ENCODE results near the gene DTWD2. TPM values are rescaled to one million over a fixed set of nuclear protein-coding genes. Genes with fewer than 3 reads are reported as not detected.
"Not testable (repeated sequence)": the region's sequence is repeated elsewhere in the genome, so short reads cannot be mapped to it uniquely, and the experiment has no call there.

Gene DTWD2
- total RNA-seq, 1 donor from 2014 or later = 12.1 TPM

- intact Hi-C loops (cut with DNase I); DNase-seq (ENCODE audit: missing footprints); ATAC-seq: not testable (repeated sequence)
These were observed 24.0 kb downstream of the DTWD2 start for GRCh38 chr5:118964388-118964787.

- intact Hi-C loops (cut with DNase I) = no loop called here
- DNase-seq (ENCODE audit: missing footprints) = no peak
- no peak for ATAC-seq
These were observed 25.2 kb downstream of the DTWD2 start for GRCh38 chr5:118963169-118963568.

DNA sequence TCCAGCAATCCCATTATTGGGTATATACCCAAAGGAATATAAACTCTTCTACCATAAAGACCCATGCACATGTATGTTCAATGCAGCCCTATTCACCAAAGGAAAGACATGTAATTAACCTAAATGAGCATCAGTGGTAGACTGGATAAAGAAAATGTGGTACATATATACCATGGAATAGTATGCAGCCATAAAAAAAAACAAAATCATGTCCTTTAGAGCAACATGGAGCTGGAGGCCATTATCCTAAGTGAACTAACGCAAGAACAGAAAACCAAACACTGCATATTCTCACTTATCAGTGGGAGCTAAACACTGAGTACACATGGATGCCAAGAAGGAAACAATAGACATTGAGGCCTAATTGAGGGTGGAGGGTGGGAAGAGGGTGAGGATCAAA, 27.8 kb downstream of the DTWD2 start:
- intact Hi-C loops (cut with DNase I) = no loop called here
- DNase-seq (ENCODE audit: missing footprints) (no peak), ATAC-seq (no peak)

GRCh38 chr5:118956727-118957126, 31.6 kb downstream of the DTWD2 start:
- DNase-seq (ENCODE audit: missing footprints) (no peak), ATAC-seq (no peak)
- intact Hi-C loops (cut with DNase I) = no loop called here

DNA sequence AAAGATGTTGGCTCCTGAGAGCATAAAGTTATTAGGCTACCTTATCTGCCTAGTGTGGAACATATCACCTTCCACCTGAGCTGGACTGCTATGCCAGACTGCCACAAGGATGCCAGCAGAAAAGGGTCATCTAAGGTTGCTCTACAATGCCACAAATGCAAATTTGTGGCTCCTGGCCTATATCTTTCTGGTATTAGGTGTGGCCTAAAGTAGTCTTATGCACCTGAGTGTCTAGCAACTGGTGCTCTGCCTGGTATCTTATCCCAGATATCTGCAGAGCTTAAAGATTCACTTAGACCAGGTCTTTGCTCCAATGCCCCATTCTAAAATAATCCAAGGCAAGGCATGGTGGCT, 34.7 kb downstream of the DTWD2 start:
- intact Hi-C loops (cut with DNase I) = no loop called here
- ATAC-seq = no peak
- DNase-seq (ENCODE audit: missing footprints) = no peak

DNA sequence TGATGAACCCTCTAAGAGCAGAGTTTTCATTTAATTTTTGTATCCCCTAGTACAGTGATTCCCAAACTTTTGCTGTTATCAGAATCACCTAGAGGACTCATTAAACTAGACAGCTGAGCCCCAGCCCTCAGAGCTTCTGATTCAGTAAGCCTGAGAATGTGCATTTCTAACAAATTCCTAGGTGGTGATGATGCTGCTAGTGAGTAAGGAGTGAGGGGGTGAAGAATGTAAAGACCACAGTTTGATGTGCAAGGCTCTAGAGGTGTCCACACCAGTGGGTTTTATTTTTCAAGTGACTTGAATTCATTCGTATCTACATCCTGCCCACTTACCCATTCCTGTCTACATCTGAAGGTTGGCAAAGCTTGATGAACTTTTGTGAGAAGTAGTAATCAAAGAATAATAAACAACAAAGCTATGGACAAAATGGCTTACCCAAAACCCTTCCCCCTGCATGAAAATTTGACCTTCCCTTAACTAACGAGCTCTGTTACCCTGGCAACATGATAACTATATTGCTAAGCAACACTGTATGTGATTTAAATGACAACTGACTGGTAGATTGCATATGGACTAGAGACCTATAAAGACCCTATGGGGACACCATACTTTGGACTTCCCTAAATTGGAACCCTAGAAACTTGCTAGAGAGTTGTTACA, 35.2 kb downstream of the DTWD2 start:
- DNase-seq (ENCODE audit: missing footprints) (no peak), ATAC-seq (no peak)
- intact Hi-C loops (cut with DNase I) = no loop called here

DNA sequence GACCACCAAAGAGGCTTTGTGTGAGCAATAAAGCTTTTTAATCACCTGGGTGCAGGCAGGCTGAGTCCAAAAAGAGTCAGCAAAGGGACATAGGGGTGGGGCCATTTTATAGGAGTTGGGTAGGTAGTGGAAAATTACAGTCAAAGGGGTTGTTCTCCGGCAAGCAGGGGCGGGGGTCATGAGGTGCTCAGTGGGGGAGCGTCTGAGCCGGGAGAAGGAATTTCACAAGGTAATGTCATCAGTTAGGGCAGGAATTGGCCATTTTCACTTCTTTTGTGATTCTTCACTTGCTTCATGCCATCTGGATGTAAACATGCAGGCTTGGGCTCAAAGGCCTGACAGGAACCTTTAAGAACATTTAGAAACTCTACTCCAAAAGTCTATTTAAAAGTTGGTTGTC, 36.0 kb downstream of the DTWD2 start:
- intact Hi-C loops (cut with DNase I); DNase-seq (ENCODE audit: missing footprints); ATAC-seq: not testable (repeated sequence)

GRCh38 chr5:118950354-118950753, 38.0 kb downstream of the DTWD2 start:
- intact Hi-C loops (cut with DNase I); ATAC-seq; DNase-seq (ENCODE audit: missing footprints): not testable (repeated sequence)

- intact Hi-C loops (cut with DNase I) = no loop called here
- no peak for ATAC-seq
- DNase-seq (ENCODE audit: missing footprints) = no peak
These were observed 42.1 kb downstream of the DTWD2 start for GRCh38 chr5:118946138-118946800.

DNA sequence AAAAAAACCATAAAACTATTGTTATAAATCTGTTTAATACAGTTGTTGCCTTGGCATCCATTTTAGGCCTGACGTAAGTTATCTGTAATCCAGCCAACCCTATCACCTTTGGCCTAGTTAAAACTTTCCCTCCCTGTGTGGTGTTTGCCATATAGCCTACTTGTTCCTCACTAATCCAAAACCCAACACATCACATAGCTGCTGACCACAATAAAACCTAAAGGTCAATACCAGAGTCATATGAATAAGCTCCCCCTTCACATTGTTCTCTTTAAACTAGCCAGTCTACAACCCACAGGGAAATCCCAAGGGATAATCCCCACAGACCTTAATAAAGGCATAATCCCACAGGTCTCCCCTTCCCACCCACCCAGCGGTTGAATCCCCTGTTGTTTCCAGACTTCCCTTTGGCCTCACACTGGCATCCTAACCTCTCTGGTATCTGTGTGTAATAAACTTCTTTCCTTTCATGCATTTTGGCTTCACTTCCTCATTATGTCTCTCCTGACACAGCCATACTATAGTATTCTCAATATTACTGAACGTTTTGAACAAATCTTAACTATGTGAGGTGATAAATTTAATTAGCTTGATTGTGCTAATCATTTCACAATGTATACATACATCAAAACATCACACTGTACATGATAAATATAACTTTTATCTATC, 50.8 kb downstream of the DTWD2 start:
- ATAC-seq = no peak
- intact Hi-C loops (cut with DNase I) = no loop called here
- no peak for DNase-seq (ENCODE audit: missing footprints)

DNA sequence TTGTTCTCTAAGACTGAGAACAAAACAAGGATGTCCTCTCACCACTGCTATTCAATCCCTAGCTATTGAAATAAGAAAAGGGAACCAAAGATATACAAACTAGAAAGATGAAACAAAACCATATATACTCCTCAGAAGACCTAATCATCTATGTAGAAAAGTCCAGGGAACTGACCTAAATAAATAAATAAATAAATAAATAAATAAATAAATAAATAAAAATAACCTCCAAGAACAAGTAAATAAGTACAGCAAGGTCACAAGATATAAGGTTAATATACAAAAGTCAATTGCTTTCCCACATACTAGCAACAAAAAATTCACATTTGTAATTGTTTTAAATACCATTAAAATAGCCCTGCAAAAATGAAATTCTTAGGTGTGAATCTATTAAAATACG, 54.6 kb downstream of the DTWD2 start:
- intact Hi-C loops (cut with DNase I) = no loop called here
- DNase-seq (ENCODE audit: missing footprints) = no peak
- no peak for ATAC-seq

DNA sequence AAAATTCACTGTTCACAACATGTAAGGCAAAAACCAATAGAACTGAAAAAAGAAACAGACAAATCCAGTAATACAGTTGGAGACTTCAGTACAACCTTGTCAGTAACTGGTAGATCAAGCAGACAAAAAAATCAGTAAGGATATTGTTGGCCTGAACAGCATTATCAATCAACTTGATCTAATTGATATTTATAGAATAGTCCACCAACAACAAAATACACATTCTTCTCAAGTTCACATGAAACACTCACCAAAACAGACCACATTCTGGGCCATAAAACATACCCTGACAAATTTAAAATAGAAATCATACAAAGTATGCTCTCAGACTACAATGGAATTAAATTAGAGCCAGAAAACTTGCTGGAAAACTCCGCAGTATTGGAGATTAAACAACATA, 56.8 kb downstream of the DTWD2 start:
- intact Hi-C loops (cut with DNase I) = no loop called here
- DNase-seq (ENCODE audit: missing footprints) (no peak), ATAC-seq (no peak)

GRCh38 chr5:118924006-118924389, 64.3 kb downstream of the DTWD2 start:
- ATAC-seq = no peak
- intact Hi-C loops (cut with DNase I) = no loop called here
- no peak for DNase-seq (ENCODE audit: missing footprints)

DNA sequence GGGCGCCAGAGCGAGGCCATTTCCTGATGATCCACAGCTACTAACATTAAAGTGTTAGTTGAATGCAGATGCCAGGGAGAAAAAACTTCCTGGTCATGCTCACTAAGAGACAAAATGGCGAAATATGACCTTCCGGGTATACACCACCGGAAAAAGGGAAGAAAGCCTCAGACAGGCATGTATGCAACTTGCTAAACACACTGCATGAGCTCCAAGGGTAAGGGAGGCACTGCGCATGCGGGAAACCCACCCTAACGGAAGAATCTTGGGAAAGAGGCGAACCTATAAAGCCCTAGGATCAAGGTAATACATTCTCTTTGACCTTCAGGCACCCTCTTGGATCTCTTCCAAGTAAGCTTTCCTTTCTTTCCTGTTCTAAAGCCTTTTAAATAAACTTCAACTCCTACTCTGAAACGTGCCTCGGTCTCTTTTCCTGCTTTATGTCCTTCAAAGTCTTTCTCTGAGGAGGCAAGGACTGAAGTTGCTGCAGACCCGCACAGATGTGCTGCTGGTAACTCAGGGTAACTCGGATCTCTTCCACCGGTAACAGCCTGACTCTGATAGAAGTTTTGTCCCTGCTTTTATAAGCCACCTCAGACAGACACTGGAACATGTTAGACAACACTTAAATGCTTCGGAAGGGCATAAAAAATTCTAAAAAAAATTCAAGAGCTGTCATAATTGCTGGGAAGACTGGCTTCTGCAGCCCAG, 64.9 kb downstream of the DTWD2 start:
- intact Hi-C loops (cut with DNase I) = no loop called here
- ATAC-seq (no peak), DNase-seq (ENCODE audit: missing footprints) (no peak)

DNA sequence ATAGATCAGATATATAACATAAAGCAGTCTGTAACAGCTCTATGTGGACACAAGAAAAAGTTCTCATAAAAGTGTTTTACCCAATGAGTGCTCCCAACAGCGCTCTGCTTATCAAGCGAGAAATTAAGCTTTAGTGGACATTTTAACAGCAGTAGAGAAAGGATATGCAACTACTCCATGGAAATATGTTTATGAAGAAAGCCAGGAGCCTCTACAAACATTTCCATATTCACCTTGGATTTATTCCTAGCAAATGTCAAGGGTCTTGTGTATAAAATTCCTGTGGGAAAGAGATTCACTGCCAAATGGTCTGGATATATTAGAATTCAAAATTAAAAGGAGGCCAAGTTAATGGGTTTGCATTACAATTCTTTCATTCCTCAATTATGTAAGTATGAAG, 66.5 kb downstream of the DTWD2 start:
- DNase-seq (ENCODE audit: missing footprints) (no peak), ATAC-seq (no peak)
- intact Hi-C loops (cut with DNase I) = no loop called here

GRCh38 chr5:118919016-118919415, 69.3 kb downstream of the DTWD2 start:
- intact Hi-C loops (cut with DNase I) = no loop called here
- ATAC-seq (no peak), DNase-seq (ENCODE audit: missing footprints) (no peak)

- DNase-seq (ENCODE audit: missing footprints) = no peak
- no peak for ATAC-seq
- intact Hi-C loops (cut with DNase I) = no loop called here
These were observed 70.1 kb downstream of the DTWD2 start for GRCh38 chr5:118918232-118918631.

- intact Hi-C loops (cut with DNase I); DNase-seq (ENCODE audit: missing footprints); ATAC-seq: not testable (repeated sequence)
These were observed 80.8 kb downstream of the DTWD2 start for GRCh38 chr5:118907536-118907935.

- intact Hi-C loops (cut with DNase I) = no loop called here
- ATAC-seq (no peak), DNase-seq (ENCODE audit: missing footprints) (no peak)
These were observed 81.4 kb downstream of the DTWD2 start for GRCh38 chr5:118906947-118907346.

DNA sequence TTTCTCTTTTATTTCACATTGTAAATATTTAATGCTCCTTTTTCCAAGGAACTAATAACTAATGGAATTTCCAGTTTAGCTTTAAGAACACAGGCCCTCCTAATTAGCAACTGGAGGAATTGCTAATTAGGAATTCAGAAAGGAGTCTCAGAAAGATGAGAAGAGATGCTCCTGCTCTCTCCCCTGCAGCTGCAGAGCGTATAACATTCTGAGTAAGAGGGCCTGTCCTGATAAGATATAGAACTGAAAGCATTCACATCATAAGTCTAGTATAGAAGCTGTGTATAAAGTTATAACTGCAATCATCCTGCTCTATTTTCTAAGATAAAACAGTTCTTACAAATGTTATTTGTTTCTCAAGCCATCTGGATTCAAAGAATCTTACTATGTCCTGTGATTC, 83.2 kb downstream of the DTWD2 start:
- ATAC-seq (no peak), DNase-seq (ENCODE audit: missing footprints) (no peak)
- intact Hi-C loops (cut with DNase I) = no loop called here

Measured in Right ventricle myocardium inferior (tissue), 1 donor.